ENCODE results near the gene IL32.

GRCh38 chr16:3047387-3047720 lies 18.1 kb upstream of the IL32 start:
- TF ChIP-seq CTCF (IDR thresholded peaks at IDR 0.05; ENCODE audit: poor library complexity, severe bottlenecking) (no peak), EZH2 (IDR thresholded peaks at IDR 0.05; ENCODE audit: borderline replicate concordance, insufficient read depth, low read length, poor library complexity, severe bottlenecking) (no peak)
